Limb (tissue), 2 donors: ENCODE data around the gene TBC1D10B.
"Not testable (repeated sequence)": the region's sequence is repeated elsewhere in the genome, so short reads cannot be mapped to it uniquely, and the experiment has no call there.

ENCODE experiments used
- DNase-seq, 2 donors: peaks; one replicate each; pipeline ENCODE4 v3.0.0-alpha.2; 2016; ENCODE audit errors: extremely low spot score in 2 of 2

The TBC1D10B gene

DNA sequence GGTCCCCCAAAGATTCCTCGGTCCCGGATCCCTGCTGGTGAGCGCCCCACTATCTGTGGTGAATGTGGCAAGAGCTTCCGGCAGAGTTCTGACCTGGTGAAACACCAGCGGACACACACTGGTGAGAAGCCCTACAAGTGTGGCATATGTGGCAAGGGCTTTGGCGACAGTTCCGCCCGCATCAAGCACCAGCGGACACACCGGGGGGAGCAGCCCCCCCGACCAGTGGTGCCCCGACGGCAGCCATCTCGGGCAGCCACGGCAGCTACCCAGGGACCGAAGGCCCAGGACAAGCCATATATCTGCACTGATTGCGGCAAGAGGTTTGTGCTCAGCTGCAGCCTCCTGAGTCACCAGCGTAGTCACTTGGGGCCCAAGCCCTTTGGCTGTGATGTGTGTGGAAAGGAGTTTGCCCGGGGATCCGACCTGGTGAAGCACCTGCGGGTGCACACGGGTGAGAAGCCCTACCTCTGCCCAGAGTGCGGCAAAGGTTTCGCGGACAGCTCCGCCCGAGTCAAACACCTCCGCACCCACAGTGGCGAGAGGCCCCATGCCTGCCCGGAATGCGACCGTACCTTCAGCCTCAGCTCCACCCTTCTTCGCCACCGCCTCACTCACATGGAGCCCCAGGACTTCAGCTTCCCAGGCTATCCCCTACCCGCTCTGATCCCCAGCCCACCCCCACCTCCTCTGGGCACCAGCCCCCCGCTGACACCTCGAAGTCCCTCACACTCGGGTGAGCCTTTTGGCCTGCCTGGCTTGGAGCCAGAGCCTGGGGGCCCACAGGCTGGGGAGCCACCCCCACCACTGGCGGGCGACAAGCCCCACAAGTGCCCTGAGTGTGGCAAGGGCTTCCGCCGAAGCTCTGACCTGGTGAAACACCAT is 27.7 kb upstream of the TBC1D10B start:
- DNase-seq = no peak

DNA sequence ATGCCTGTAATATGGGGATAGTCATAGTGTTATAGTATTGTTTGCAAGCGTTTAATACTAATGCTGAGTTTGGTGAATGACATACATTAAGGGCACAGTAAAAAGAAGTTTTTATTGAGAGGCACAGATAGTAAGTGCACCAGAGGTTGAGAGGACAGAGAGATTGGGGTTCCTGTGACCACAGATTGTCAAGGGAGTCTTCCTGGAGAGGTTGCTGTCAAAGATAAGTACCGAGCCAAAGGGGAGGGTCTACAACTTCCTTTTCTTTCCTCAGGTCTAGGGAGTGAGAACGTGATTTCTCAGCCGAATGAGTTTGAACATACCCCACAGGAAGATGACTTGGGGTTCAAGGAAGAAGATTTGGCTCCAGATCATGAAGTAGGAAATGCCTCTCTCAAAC is 26.8 kb upstream of the TBC1D10B start:
- no peak for DNase-seq

DNA sequence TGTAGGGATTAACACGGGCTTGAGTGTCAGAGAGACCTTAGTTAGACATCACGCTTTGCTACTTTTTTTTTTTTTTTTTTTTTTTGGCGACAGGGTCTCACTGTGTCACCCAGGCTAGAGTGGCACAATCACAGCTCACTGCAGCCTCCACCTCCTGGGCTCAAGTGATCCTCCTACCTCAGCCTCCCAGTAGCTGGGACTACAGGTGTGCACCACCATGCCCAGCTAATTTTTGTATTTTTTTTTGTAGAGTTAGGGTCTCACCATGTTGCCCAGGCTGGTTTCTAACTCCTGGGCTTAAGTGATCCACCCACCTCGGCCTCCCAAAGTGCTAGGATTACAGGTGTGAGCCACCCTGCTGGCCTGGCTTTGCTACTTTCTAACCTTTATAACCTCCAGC is 26.3 kb upstream of the TBC1D10B start:
- DNase-seq = not testable (repeated sequence)

DNA sequence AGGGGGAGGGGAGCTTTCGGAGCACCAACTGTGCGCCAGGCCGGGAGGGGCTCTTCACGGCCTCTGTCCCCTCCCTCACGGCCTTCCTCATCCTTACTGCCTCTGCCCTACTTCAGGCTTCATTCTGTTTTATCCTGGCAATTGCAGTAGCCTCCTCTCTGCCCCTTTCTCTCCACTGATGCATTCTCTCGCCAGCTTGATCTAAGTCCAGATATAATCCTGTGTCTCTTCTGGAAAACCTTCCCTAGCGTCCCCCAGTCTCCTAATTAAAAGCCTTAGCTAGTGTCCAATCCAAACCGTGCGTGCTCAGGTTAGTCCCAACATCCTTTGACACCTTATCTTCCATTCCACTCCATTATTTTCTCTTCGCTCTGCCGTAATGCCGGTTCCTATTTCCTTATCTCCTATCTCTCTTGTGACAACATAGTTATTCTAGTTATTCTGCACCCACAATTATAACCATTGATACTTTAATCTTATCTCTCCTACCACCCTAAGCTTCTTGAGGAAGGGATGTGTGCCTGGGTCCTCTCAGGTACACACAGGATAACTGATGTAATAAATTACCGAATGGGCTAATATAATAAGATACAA is 25.8 kb upstream of the TBC1D10B start:
- no peak for DNase-seq

DNA sequence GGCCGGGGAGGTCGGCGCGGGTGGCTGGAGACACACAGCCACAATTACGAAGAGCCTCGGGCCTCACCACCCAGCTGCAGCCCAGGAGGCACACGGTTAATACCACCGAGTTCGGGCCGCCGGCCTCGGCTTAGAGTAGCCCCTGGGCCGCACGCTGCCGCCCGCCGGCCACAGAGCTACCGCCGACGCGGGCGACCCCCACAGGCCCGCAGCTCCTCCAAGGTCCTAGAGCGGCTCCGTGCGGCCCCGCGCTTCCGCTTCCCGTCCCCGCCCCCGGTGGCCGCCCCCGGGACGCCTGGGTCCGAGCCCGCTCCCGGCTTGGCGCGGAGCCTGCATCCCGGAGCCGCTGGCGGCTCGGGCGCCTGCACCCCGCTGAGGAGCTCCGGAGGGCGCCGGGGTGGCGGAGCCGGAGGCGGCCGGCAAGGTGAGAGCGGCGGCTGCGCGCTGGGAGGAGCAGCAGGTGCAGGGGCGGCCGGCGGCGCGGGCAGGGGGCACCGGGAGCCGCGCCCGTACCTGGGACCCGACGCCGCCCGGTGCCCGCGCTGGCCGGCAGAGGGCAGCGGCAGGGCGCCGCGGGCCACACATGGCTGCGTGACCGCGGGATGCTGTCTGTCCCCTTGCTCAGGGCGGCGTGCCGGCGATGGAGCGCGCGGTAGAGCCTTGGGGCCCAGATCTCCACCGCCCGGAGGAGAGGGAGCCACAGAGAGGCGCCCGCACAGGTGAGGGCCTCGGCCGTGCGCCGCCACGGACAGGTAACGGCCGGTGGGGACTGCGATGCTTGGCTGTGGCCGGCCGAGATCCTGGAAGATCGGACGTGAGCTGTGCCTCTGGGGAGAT is 25.1 kb upstream of the TBC1D10B start, which contains the start of gene ZNF48:
Gene ZNF48, plus strand, starts transcription at position 266 of the 837 bp plus-strand sequence. Its CDS starts 375 bp downstream, at position 641.
- DNase-seq = peak; percentile 91 to 96

DNA sequence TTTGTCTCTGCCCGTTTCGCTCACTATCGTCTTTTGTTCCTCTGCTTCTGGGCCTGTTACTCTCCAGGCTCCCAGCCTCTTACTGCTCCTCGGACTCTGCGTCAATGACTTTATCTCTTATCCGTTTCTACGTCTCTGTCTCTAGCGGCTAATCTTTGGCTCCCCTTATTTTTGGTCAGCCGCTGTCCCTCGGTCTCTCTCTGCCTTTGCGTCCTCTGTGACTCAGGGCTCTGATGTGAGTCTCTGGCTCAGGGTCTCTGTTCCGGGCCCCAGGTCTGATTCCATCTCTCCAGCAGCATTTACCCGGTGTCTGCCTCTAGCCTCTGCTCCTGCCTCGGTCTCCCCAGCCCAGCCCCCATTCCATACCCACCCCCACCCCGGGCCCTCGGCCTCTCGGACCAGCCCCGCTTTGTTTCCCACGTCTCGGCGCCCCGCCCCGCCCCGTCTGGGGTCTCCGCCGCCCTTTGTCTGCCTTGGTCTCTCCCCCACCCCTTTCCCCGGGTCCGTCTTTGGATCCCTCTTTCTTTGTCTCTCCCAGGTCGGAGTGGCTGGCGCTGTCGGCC is 24.4 kb upstream of the TBC1D10B start:
- DNase-seq = no peak

DNA sequence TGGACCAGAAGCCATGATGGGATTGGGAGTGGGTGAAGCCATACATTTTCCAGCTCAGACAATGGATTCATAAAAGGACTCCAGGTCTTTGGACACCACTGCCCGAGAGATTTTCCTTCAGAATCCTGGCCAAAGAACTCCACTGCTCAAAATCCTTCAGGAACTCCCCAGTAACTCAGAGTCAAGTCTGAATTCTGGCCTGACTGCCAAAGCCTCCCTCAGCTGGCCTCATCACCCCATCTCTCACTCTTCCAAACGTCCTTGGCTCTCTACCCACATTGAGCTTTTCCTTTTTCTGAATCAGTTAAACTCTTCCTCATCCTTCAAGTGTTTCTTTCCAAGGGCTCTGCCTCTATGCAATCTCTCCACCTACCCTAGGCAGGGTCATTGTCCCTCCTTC is 13.2 kb upstream of the TBC1D10B start:
- DNase-seq = no peak

DNA sequence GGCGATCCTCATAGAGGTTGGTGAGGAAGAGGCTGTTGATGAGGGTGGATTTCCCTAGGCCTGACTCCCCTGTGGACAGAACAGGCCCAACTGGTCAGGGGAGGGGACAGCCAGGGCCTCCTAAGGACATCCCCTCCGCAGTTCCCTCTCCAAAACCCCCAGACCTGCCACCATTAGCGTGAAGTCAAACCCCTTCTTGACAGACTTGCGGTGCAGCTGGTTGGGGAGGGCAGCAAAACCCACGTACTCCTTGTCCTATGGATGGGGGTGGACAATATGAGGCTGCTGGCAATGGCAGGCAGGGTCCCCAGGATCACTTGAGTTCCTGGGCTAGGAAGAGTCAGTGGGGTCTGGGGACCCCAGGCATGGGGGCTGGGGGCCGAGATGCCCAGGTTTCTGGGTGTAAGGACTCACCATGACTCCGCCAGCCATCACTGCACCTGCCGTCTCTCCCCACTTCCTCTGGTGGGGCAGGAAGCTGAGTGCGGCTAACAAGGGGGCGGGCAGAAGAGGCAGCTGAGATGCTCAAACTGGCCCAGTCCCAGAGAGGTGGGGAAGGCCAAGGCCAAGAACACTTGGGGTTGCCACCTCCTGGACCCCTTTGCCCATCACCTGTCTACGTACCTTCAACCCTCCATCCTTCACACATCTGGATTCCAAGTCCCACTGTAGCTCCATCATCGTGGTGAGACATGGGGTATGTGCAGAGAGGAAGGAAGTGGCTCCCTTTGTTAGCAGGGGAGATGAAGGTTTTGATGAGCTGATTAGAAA is 12.0 kb upstream of the TBC1D10B start, which contains the start of gene SEPTIN1:
Gene SEPTIN1, minus strand, starts transcription at position 451 of the 771 bp plus-strand sequence. Its CDS starts 19 bp downstream, at position 432.
- DNase-seq = no peak

DNA sequence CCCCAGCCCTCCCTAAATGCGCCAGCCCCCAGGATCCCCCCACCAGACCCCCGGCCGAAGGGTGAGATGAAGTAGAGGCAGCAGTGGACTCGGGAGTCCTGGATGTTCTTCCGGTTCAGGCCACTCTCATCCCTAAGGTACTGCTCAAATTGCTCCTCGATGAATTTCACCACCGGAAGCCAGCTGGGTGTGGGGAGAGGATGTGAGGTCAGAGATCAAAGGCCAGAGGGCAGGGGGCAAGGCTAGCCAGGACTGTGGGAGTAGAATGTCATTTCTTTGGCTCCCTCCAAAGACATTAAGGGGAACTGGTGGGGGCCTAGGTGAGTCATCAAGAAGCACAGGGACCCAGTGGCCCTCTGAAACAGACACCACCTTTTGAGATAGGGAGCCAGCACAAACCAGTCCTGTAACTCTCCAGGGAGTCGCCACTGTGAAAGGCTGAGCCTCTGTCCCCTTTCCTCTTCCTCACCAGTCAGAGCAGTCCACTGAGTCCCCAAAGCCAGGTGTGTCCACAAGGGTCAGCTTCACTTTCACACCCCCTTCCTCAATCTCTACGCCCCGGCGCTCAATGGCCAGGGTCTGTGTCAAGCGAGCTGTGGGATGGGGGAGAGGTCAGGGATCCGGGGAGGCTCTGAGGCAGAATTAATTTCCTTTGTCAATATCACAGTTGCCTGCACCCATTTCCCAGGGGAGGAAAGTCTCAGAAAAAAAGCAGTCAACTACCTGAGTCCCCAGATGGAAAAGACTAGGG is 11.2 kb upstream of the TBC1D10B start:
- no peak for DNase-seq

DNA sequence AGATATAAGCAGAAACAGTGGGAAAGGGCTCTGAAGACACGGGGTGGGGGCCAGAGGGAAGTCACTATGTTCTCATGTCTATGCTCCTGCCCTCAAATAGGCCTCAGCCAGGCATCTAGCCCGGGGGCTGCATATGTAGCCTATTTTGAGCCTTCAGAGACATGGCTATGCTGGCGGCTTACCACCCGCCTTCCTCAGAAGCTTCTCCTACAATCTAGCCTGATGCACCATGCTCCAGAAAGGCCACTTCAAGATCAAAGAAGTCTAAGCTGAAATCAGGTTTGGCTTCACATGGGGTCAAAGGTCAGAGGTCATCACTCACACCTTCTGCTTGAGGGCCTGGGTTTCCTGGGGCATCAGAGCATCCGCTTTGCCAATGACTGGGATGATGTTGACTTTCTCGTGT is 10.5 kb upstream of the TBC1D10B start:
- no peak for DNase-seq

DNA sequence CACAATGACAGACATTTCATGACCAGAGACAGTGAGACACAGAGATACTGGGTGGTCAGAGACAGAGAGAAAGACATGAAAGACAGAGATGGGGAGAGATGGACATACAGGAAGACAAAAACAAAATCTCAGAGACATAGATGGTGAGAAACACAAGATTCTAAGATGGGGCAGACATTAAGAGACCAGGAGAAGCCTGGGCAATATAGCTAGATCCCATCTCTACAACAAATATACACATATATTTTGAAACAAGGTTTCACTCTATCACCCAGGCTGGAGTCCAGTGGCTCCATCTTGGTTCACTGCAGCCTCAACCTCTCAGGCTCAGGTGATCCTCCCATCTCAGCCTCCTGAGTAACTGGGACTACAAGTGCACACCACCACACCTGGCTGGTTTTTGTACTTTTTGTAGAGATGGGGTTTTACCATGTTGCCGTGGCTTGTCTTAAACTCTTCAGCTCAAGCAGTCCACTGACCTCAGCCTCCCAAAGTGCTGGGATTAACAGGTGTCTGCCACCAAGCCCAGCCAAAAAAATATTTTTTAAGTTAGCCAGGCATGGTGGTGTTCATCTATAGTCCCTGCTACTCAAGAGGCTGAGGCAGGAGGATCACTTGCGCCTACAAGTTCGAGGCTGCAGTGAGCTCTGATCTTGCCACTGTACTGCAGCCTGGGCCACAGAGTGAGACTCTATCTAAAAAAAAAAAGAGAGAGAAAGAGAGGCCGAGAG is 9.9 kb upstream of the TBC1D10B start:
- no peak for DNase-seq

DNA sequence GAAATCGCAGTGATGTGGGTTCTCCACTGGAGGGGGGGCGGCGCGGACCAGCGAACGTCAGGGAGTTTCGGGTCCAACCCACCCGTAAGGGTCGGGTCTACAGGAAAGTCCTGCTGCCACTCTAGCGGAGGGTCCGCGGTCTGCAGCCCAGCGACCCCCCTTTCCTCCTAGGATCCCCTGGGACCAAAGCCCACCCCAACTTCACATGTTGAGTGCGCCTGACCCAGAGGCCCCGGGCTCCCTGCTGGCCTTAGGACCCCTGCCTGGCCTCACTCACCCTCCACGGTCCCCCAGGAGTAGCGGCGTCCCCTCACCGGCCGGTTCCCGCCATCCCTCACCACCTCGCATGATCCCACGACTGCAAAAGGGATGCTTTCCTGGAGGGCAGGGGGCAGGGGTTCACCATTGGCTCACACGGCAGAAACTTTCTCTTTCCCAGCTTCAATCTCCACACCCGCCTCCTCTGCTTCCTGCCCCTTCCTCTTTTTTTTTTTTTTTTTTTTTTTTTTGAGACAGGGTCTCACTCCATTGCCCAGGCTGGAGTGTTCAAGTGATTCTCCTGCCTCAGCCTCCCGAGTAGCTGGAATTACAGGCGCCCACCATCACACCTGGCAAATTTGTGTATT is 9.0 kb upstream of the TBC1D10B start:
- no peak for DNase-seq

DNA sequence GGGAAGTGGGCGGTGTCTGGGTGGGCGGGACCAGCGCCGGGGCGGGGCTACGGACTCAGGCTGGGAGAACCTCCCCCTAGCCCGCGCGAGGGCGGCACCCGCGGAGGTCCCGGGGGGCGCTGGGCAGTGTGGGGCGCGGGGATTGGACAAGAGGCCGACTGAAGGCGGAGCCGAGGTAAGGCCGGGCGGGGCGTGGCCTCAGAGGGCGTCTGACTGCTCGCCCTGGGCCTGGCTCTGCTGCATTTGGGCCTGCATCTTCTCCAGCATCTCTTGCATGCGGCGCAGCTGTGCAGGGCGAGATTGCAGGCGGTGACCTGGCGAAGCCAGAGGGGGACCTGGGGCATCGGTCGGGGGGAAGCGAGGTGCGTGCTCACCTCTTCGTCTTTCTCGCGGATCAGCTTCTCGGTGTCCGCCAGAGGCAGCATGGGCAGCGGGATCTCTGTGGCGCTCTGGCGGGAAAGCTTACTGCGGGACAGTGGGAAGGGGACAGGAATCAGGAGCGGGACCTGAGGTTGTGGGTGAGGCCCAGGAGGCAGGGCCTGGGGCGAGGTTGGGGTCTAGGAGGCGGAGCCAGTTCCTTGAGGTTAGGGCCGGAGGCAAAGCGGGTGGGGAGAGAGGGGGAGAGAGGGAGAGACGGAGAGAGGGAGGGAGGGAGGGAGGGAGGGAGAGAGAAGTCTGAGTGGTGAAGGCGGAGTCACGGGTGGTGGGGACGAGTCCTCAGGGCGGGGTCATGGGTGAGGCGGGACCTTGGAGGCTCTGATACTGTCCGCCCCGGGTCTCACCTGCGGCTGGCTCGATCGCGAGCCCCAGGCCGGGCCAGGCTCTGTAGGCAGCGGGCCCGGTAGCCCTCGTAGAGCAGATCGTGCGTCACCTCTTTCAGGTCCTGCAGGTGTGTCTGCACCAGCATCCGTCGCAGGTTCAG is 8.2 kb upstream of the TBC1D10B start:
- DNase-seq = peak; percentile 96 to 100

DNA sequence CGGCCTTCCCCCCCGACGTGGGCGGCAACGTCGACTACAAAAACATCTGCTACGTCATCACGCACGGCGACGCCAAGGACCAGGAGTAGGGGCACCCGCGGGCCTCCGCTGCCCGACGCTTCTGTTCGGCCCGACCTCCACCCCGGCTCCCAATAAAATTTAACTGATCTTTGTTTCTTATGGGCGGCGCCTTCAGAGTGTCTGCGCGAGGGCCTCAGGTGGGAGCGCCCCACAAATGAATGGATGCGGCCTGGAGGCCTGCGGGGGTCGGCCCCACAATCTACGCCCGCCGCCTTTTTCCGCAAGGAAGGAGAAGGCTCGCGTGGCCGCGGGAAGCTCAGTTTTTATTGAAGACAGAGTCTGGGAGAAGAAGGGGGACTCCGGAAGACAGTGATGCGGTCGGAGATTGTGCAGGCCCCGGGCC is 7.5 kb upstream of the TBC1D10B start:
- peak; percentile 93 to 96 for DNase-seq

DNA sequence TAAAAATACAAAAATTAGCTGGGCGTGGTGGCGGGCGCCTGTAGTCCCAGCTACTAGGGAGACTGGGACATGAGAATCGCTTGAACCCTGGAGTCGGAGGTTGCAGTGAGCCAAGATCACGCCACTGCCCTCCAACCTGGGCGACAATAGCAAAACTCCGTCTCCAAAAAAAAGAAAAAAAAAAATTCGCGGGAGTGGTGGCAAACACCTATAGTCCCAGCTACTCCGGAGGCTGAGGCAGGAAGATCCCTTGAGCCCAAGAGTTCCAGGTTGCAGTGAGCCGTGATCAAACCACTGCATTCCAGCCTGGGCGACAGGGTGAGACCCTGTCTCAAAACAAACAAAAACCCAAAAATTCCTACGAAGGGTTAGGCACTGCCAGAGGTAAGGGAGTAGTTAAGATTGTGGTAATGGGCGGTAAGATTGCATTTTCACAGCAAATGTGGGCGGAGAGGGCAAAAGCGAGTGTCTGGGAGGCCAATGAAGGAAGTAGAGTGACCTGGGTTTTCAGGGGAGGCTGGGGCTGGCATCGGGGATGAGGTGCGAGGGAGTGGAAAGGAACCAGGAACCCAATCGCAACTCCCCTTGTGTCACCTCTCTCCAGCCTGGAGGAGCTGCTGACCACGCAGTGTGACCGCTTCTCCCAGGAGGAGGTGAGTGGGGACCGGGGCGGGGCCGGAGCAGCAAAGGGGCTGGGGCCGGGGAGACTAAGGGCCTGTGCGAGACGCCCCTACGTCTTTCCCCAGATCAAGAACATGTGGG is 6.9 kb upstream of the TBC1D10B start:
- DNase-seq = no peak

DNA sequence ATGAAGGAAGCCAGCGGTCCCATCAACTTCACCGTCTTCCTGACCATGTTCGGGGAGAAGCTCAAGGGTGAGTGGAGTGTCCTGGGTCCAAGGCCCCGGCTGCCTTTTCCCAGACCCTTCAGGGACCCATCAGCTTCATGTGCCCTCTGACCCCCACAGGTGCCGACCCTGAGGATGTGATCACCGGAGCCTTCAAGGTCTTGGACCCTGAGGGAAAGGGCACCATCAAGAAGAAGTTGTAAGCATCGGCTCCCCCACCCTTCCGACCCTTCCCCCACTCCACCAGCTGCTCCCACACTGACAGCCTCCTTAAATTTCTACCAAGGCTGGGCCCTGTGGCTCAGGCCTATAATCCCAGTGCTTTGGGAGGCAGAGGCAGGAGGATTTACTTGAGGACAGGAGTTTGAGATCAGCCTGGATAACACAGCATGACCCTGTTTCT is 6.2 kb upstream of the TBC1D10B start:
- no peak for DNase-seq

DNA sequence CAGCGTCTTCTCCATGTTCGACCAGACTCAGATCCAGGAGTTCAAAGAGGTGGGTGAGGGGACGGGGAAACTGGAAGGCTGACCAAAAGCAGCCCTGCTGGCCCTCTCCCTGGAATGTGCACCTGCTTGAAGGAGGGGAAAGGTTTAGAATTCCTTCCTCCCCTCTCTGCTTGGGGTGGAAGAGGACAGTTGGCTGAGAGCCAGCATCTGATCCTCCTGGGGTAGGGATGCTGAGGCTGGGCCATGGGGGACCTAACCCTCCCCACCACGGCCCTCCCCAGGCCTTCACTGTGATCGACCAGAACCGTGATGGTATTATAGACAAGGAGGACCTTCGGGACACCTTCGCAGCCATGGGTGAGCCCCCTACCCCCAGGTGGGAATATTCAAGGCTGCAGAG is 5.6 kb upstream of the TBC1D10B start:
- DNase-seq = peak in 1 of 2 donors; percentile 42
